C4-2B (cell line): Measurements from ENCODE around the gene AQP7.

Experiments used
- CTCF ChIP-seq: fragments of 450-650 bp; conservative IDR thresholded peaks from 2 replicates; pipeline ENCODE4 v1.5.1; 2017; ENCODE audit warnings: mild to moderate bottlenecking
- ZFX ChIP-seq: fragments of 450-650 bp; IDR thresholded peaks from 2 replicates; pipeline ENCODE4 v1.6.1; 2017

- TF ChIP-seq CTCF: no peak
- TF ChIP-seq ZFX: no peak
These were observed 52.6 kb downstream of the AQP7 start for GRCh38 chr9:33349743-33350142.
